GM23338 (cell line): ENCODE data around the gene ALG9. TPM values are rescaled to one million over a fixed set of nuclear protein-coding genes. Genes with fewer than 3 reads are reported as not detected.

Experiments used
- ATAC-seq: fragments of 200-7000 bp; cut with Tn5 transposase; 3 replicates; pipeline ENCODE4 v1.9.1; 2020
- DNase-seq: peaks from one replicate; pipeline ENCODE4 v3.0.0-alpha.2; 2015; ENCODE audit warnings: low spot score
- H2AFZ ChIP-seq: fragments of 200-600 bp; sonication (generic); 2 replicates; pipeline ENCODE4 v1.8.0; 2016; ENCODE audit warnings: antibody characterized with exemption, mild to moderate bottlenecking, moderate library complexity
- H3F3A ChIP-seq: fragments of 200-600 bp; sonication (generic); replicated peaks from 2 replicates; pipeline ENCODE4 v1.8.0; 2017; ENCODE audit warnings: antibody characterized with exemption, mixed run types, low read depth
- H3K27ac ChIP-seq: fragments of 200-600 bp; sonication (generic); 2 replicates; pipeline ENCODE4 v1.6.1; 2016; ENCODE audit warnings: low read depth
- H3K27me3 ChIP-seq: fragments of 200-600 bp; sonication (generic); 2 replicates; pipeline ENCODE4 v1.8.0; 2016; ENCODE audit warnings: mild to moderate bottlenecking, mixed run types, moderate library complexity; ENCODE audit not compliant: insufficient read depth
- H3K36me3 ChIP-seq: fragments of 200-600 bp; sonication (generic); 2 replicates; pipeline ENCODE4 v1.8.0; 2016; ENCODE audit warnings: mild to moderate bottlenecking; ENCODE audit not compliant: insufficient read depth
- H3K4me1 ChIP-seq: fragments of 200-600 bp; sonication (generic); 2 replicates; pipeline ENCODE4 v1.8.0; 2016; ENCODE audit warnings: mild to moderate bottlenecking, moderate library complexity; ENCODE audit not compliant: insufficient read depth
- H3K4me2 ChIP-seq: fragments of 200-600 bp; sonication (generic); 2 replicates; pipeline ENCODE4 v1.7.1; 2017; ENCODE audit warnings: mixed run types
- H3K4me3 ChIP-seq: fragments of 200-600 bp; sonication (generic); 2 replicates; pipeline ENCODE4 v1.6.1; 2016; ENCODE audit warnings: mixed run types
- H3K79me2 ChIP-seq: fragments of 200-600 bp; sonication (generic); replicated peaks from 2 replicates; pipeline ENCODE4 v1.8.0; 2017; ENCODE audit warnings: mild to moderate bottlenecking; ENCODE audit not compliant: insufficient read depth
- H3K9me2 ChIP-seq: fragments of 200-600 bp; sonication (generic); 2 replicates; pipeline ENCODE4 v1.8.0; 2017; ENCODE audit not compliant: insufficient read depth
- H4K20me1 ChIP-seq: fragments of 200-600 bp; sonication (generic); replicated peaks from 2 replicates; pipeline ENCODE4 v1.8.0; 2017; ENCODE audit warnings: mild to moderate bottlenecking; ENCODE audit not compliant: insufficient read depth
- H3K27ac Mint-ChIP-seq: 2 replicates; pipeline ENCODE4 v1.8.0; 2020; ENCODE audit warnings: inconsistent platforms, mild to moderate bottlenecking, moderate library complexity, mixed read lengths
- H3K27me3 Mint-ChIP-seq: 3 replicates; pipeline ENCODE4 v1.8.0; 2022; ENCODE audit warnings: low read depth, mild to moderate bottlenecking, moderate library complexity, mixed read lengths, inconsistent platforms; ENCODE audit not compliant: insufficient read depth, poor library complexity
- H3K36me3 Mint-ChIP-seq: 3 replicates; pipeline ENCODE4 v1.8.0; 2021; ENCODE audit warnings: low read depth, mild to moderate bottlenecking, inconsistent platforms, moderate library complexity, mixed read lengths
- H3K4me1 Mint-ChIP-seq: 3 replicates; pipeline ENCODE4 v1.8.0; 2020; ENCODE audit warnings: mild to moderate bottlenecking, inconsistent platforms, mixed read lengths
- H3K4me3 Mint-ChIP-seq: 3 replicates; pipeline ENCODE4 v1.8.0; 2021; ENCODE audit warnings: moderate library complexity, mild to moderate bottlenecking, inconsistent platforms, mixed read lengths
- H3K9me3 Mint-ChIP-seq: 3 replicates; pipeline ENCODE4 v1.8.0; 2020; ENCODE audit warnings: moderate library complexity, mild to moderate bottlenecking, inconsistent platforms, mixed read lengths
- CREB1 ChIP-seq: fragments of 250-450 bp; sonication (Bioruptor Pico); IDR thresholded peaks from 2 replicates; pipeline ENCODE4 v1.5.0; 2020; ENCODE audit warnings: low read depth, mild to moderate bottlenecking, moderate library complexity
- CTCF ChIP-seq, 2 experiments: fragments of 200-600 bp in 1 of 2; sonication (generic) in 1 of 2; conservative IDR thresholded peaks; 2 replicates each; pipeline versions ENCODE4 v1.5.1 to v1.6.1; 2016 to 2017; ENCODE audit warnings: antibody characterized with exemption in 2 of 2, low read depth in 2 of 2, mild to moderate bottlenecking in 2 of 2, moderate library complexity in 1 of 2
- ETS1 ChIP-seq: IDR thresholded peaks from 2 replicates; pipeline ENCODE4 v1.6.1; 2016; ENCODE audit warnings: antibody characterized with exemption
- EZH2 ChIP-seq: fragments of 200-600 bp; sonication (generic); IDR thresholded peaks from one replicate; pipeline ENCODE4 v1.8.0; 2017; ENCODE audit warnings: antibody characterized with exemption, mild to moderate bottlenecking, low read depth; ENCODE audit not compliant: unreplicated experiment
- EZH2phosphoT487 ChIP-seq: fragments of 200-600 bp; sonication (generic); IDR thresholded peaks from one replicate; pipeline ENCODE4 v1.8.1; 2018; ENCODE audit warnings: antibody characterized with exemption; ENCODE audit not compliant: unreplicated experiment
- NANOG ChIP-seq: IDR thresholded peaks from 2 replicates; pipeline ENCODE4 v1.6.1; 2016; ENCODE audit warnings: antibody characterized with exemption, borderline replicate concordance
- POLR2AphosphoS5 ChIP-seq: IDR thresholded peaks from 2 replicates; pipeline ENCODE4 v1.6.1; 2016; ENCODE audit warnings: antibody characterized with exemption, low read depth
- REST ChIP-seq: IDR thresholded peaks from one replicate; pipeline ENCODE4 v1.6.1; 2018; ENCODE audit warnings: antibody characterized with exemption; ENCODE audit not compliant: unreplicated experiment
- STAT1 ChIP-seq: IDR thresholded peaks from one replicate; pipeline ENCODE4 v1.6.1; 2016; ENCODE audit warnings: antibody characterized with exemption; ENCODE audit not compliant: unreplicated experiment
- ZNF462 ChIP-seq: fragments of 250-450 bp; sonication (Bioruptor Pico); IDR thresholded peaks from 2 replicates; pipeline ENCODE4 v1.5.0; 2020; ENCODE audit warnings: mild to moderate bottlenecking, moderate library complexity
- polyA plus RNA-seq: library from polyadenylated mRNA; unstranded; fragments of >200 nt; fragmentation: Nextera tagmentation; extraction: Ambion mirVana; gene quantifications from 2 replicates; pipeline ENCODE4 v1.2.1, GENCODE V29; 2016
- total RNA-seq: library from RNA; depleted of rRNA; stranded (reverse); fragments of >200 nt; shearing (Covaris generic); gene quantifications from 2 replicates; pipeline ENCODE4 v1.2.3, GENCODE V29; 2014

Gene ALG9
- total and polyA plus RNA-seq, 2 experiments from 2014 or later: 25.4 to 31.1 TPM

- no peak overlapping the region for H2AFZ ChIP-seq
- H3F3A ChIP-seq: no peaks in the 10 kb centered on the region
- no peaks in the 10 kb centered on the region for H3K9me2 ChIP-seq
- ATAC-seq (no peak), DNase-seq (no peak)
- no peak overlapping the region for H3K4me3 ChIP-seq
- Mint-ChIP-seq H3K27me3 (peaks cover 2% of the 10 kb centered on the region), H3K27ac (no peak overlapping the region), H3K9me3 (no peaks in the 10 kb centered on the region), H3K36me3 (no peaks in the 10 kb centered on the region), H3K4me1 (peaks cover 9% of the 10 kb centered on the region; the same call in 2 of the 3 replicates), H3K4me3 (no peak overlapping the region)
- no peaks in the 10 kb centered on the region for H3K79me2 ChIP-seq
- TF ChIP-seq NANOG (no peak), REST (no peak), ZNF462 (CRISPR knock-in tag) (no peak), POLR2AphosphoS5 (no peak), ETS1 (no peak), CTCF (conservative IDR thresholded peaks at IDR 0.05; ENCODE audit: low read depth in 2 of 2) (no peak), CREB1 (no peak), EZH2 (no peak), EZH2phosphoT487 (no peak), STAT1 (no peak)
- H4K20me1 ChIP-seq: no peaks in the 10 kb centered on the region
- no peak overlapping the region for H3K4me2 ChIP-seq
- no peaks in the 10 kb centered on the region for H3K36me3 ChIP-seq
- no peaks in the 10 kb centered on the region for H3K4me1 ChIP-seq
- H3K27ac ChIP-seq: no peak overlapping the region
- no peaks in the 10 kb centered on the region for H3K27me3 ChIP-seq
These were observed 77.5 kb downstream of the ALG9 start for GRCh38 chr11:111793863-111794262.
